ENCODE data around the gene AGBL1.
"Not testable (repeated sequence)": the region's sequence is repeated elsewhere in the genome, so short reads cannot be mapped to it uniquely, and the experiment has no call there.

The AGBL1 gene

GRCh38 chr15:87032295-87032694, 952.6 kb downstream of the AGBL1 start:
- DNase-seq, result no peak

GRCh38 chr15:87033056-87033455, 953.4 kb downstream of the AGBL1 start:
- DNase-seq, result no peak

GRCh38 chr15:87034886-87035285, 955.2 kb downstream of the AGBL1 start:
- no peak for DNase-seq

- DNase-seq, result no peak
Observed at GRCh38 chr15:87038404-87038803, 958.7 kb downstream of the AGBL1 start.

- DNase-seq, result not testable (repeated sequence)
Observed at GRCh38 chr15:87042619-87043018, 962.9 kb downstream of the AGBL1 start.

GRCh38 chr15:87045746-87046145, 966.1 kb downstream of the AGBL1 start:
- no peak for DNase-seq

GRCh38 chr15:87047203-87047965, 967.7 kb downstream of the AGBL1 start:
- DNase-seq, result no peak
